ENCODE measurements around the gene C1QTNF6. TPM values are rescaled to one million over a fixed set of nuclear protein-coding genes. Genes with fewer than 3 reads are reported as not detected.

Gene C1QTNF6
- total and polyA plus RNA-seq, 10 donors, result 5.3 to 10.3 (median 7.6) TPM

GRCh38 chr22:37218399-37218770 is 30.3 kb upstream of the C1QTNF6 start:
- no peak for DNase-seq
- peaks cover 22 to 65% (median 58%) of the 10 kb centered on the region in 6 donors for H3K4me1 ChIP-seq
- intact Hi-C loops (cut with DNase I; ENCODE audit: low total_unique reads), result no loop called here
- H3K4me3 ChIP-seq, result peak overlapping the region in 1 of 8 donors; percentile 11
- no peaks in the 10 kb centered on the region for H3K27me3 ChIP-seq (replicated peaks in 1 of 7)
- peak overlapping the region; percentile 42 to 95 (median 92) for H3K27ac ChIP-seq
- TF ChIP-seq POLR2A (IDR thresholded peaks at IDR 0.05) (no peak), CTCF (IDR thresholded peaks at IDR 0.05 in 8 of 11, conservative IDR thresholded peaks at IDR 0.05 in 3 of 11) (no peak), POLR2AphosphoS5 (IDR thresholded peaks at IDR 0.05) (no peak)
- no peaks in the 10 kb centered on the region for H3K36me3 ChIP-seq
- 59 to 76% (median 73%) methylated on average over 6 of the region's 6 CpGs for whole genome bisulfite sequencing, 5 donors
- no peaks in the 10 kb centered on the region for H3K9me3 ChIP-seq

DNA sequence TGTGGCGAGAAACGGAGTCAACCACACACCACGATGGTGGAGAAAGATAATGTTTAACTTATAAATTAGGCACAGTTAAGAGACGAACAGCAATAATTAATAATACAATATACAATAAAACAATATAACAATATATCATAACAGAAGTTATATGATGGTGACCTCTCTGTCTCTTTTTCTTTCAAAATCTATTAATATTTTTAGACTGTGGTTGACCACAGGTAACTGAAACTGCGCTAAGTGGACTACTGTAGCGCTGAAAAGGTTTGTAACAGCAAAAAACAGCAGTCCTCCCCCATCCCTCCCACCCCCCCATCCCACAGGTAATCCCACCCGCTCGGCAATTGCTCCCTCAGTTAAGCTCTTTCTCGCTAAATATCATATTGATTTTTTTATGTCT is 27.8 kb upstream of the C1QTNF6 start:
- intact Hi-C loops (cut with DNase I; ENCODE audit: low total_unique reads), result no loop called here
- H3K9me3 ChIP-seq, result no peaks in the 10 kb centered on the region
- H3K27ac ChIP-seq, result no peak overlapping the region
- peaks cover 0 to 13% (median 0%) of the 10 kb centered on the region in 7 donors for H3K27me3 ChIP-seq (replicated peaks in 1 of 7)
- peaks cover 11 to 40% (median 34%) of the 10 kb centered on the region in 6 donors for H3K4me1 ChIP-seq
- 69 to 79% (median 73%) methylated on average over 9 of the region's 9 CpGs for WGBS, 5 donors
- TF ChIP-seq POLR2A (IDR thresholded peaks at IDR 0.05), result no peak
- TF ChIP-seq POLR2AphosphoS5 (IDR thresholded peaks at IDR 0.05), result no peak
- TF ChIP-seq CTCF (IDR thresholded peaks at IDR 0.05 in 8 of 11, conservative IDR thresholded peaks at IDR 0.05 in 3 of 11), result no peak
- H3K4me3 ChIP-seq, result no peak overlapping the region
- H3K36me3 ChIP-seq, result no peaks in the 10 kb centered on the region
- DNase-seq, result no peak

DNA sequence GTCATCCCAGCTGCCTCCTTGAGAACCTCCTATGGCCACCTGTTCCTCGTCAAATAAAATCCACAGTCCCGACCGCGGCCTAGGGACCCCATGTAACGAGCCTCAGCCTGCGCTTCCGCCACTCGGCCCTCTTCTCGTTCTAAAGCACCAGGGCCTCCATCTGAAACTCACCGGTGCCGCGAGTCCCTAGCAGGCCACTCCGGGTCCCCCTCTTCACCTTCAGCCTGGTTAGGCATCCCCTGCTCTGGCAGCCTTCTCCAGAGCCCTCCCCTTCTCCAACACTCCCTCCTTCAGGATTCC is 26.6 kb upstream of the C1QTNF6 start:
- H3K9me3 ChIP-seq, result no peaks in the 10 kb centered on the region
- DNase-seq, result peak; percentile 69
- peaks cover 0 to 13% (median 0%) of the 10 kb centered on the region in 7 donors for H3K27me3 ChIP-seq (replicated peaks in 1 of 7)
- WGBS, 5 donors, result 84 to 91% (median 89%) methylated on average over 13 of the region's 13 CpGs
- TF ChIP-seq POLR2A (IDR thresholded peaks at IDR 0.05) (no peak), POLR2AphosphoS5 (IDR thresholded peaks at IDR 0.05) (no peak), CTCF (IDR thresholded peaks at IDR 0.05 in 8 of 11, conservative IDR thresholded peaks at IDR 0.05 in 3 of 11) (no peak)
- H3K36me3 ChIP-seq, result no peaks in the 10 kb centered on the region
- H3K4me1 ChIP-seq, result peaks cover 5 to 28% (median 22%) of the 10 kb centered on the region in 6 donors
- no peak overlapping the region for H3K4me3 ChIP-seq
- intact Hi-C loops (cut with DNase I; ENCODE audit: low total_unique reads), result no loop called here
- no peak overlapping the region for H3K27ac ChIP-seq

DNA sequence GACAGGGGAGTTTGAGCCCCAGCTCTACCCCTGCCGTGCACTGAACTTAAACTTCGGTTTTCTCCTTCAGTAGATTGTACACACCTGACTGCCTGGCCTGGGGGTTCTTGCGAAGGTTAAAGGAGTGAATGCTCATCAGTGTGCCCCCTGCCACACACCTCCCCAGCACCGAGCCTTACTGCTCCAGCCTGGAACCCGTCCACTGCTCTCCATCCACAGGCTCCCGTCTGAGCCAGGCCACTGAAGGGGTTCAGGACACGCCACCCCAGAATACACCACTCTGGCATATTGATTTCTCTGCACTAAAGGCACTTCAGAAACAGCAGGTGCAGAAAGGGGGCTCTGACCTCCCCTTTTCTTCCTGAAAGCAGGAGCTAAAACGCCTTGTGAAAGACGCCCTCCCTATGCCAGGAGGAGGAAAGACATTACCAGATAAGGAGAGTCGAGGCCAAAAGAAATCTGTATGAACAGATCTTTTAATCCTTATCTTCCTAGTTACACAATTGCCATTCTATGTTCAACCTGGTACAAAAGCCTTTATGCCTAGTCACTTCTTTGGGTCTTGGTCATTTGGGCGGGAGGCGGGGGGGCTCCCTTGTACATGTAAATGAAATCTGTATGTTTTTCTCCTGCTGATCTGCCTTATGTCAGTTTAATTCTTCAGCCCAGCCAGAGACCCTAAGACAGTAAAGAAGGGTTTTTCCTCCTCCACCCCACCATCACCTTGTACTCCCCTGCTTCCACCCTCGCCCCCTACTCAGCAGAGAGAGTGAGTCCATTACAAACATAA is 26.1 kb upstream of the C1QTNF6 start:
- H3K4me3 ChIP-seq, result no peak overlapping the region
- 86 to 90% (median 87%) methylated on average over 13 of the region's 13 CpGs for WGBS, 5 donors
- no peak for TF ChIP-seq POLR2AphosphoS5 (IDR thresholded peaks at IDR 0.05)
- no peak for TF ChIP-seq POLR2A (IDR thresholded peaks at IDR 0.05)
- TF ChIP-seq CTCF (IDR thresholded peaks at IDR 0.05 in 8 of 11, conservative IDR thresholded peaks at IDR 0.05 in 3 of 11), result no peak
- H3K9me3 ChIP-seq, result no peaks in the 10 kb centered on the region
- intact Hi-C loops (cut with DNase I; ENCODE audit: low total_unique reads), result no loop called here
- peak; percentile 42 for DNase-seq
- H3K4me1 ChIP-seq, result peaks cover under 1 to 22% (median 16%) of the 10 kb centered on the region in 6 donors
- no peak overlapping the region for H3K27ac ChIP-seq
- H3K36me3 ChIP-seq, result no peaks in the 10 kb centered on the region
- H3K27me3 ChIP-seq (replicated peaks in 1 of 7), result peaks cover 0 to 13% (median 0%) of the 10 kb centered on the region in 7 donors

Data from spleen (tissue), 11 donors.